AG04449 (cell line): ENCODE results near the gene RDH11.

Source experiments
- CTCF ChIA-PET: fragments of 350-600 bp; formaldehyde crosslinking; extraction: SDS; loops from one replicate; lab custom pipeline; 2021; ENCODE audit warnings: antibody characterized with exemption; lab: Yijun Ruan, JAX
- POLR2A ChIA-PET: fragments of 400-600, 350-600 bp; formaldehyde crosslinking; extraction: SDS; loops from one replicate; lab custom pipeline; 2020; ENCODE audit warnings: antibody characterized with exemption, inconsistent platforms; lab: Yijun Ruan, JAX
- DNase-seq: peaks from one replicate; pipeline ENCODE4 v3.0.0-alpha.2; 2010; ENCODE audit warnings: low read depth, low spot score
- H3K4me3 ChIP-seq: 2 replicates; pipeline ENCODE4 v1.5.1; 2011; ENCODE audit warnings: low read depth, mild to moderate bottlenecking, control low read depth, low read length
- CTCF ChIP-seq: IDR thresholded peaks from one replicate; pipeline ENCODE4 v1.5.1; 2011; ENCODE audit warnings: mild to moderate bottlenecking, moderate library complexity, low read length, control low read depth, inconsistent platforms; ENCODE audit not compliant: insufficient read depth; ENCODE audit errors: missing control alignments

Gene RDH11

GRCh38 chr14:67627519-67627918 lies 68.0 kb downstream of the RDH11 start:
- no peak for DNase-seq
- POLR2A ChIA-PET = no interaction called here
- H3K4me3 ChIP-seq = no peak overlapping the region
- no peak for TF ChIP-seq CTCF
- CTCF ChIA-PET = interaction anchor here (0.6 to 2.3 kb wide), 5 partner anchors 8 to 115 kb away, joined by 3 to 10 read pairs (median 6); partner anchors contain the start of gene ARG2
